Amniotic stem cell (primary cell): ENCODE results near the gene ZFP37.
"Not testable (repeated sequence)": the region's sequence is repeated elsewhere in the genome, so short reads cannot be mapped to it uniquely, and the experiment has no call there.

Experiments
- DNase-seq: peaks from one replicate; lab custom pipeline; 2025; lab: John Stamatoyannopoulos, UW

Gene ZFP37

GRCh38 chr9:113056191-113057106 is at the start of gene ZFP37:
Gene ZFP37, minus strand, starts transcription at chr9:113056724. Its CDS starts 36 bp downstream, at chr9:113056688.
- peak; percentile 80 for DNase-seq

GRCh38 chr9:113105345-113105744 is 48.8 kb upstream of the ZFP37 start:
- not testable (repeated sequence) for DNase-seq

- no peak for DNase-seq
These were observed 39.0 kb upstream of the ZFP37 start for GRCh38 chr9:113095561-113095960.

DNA sequence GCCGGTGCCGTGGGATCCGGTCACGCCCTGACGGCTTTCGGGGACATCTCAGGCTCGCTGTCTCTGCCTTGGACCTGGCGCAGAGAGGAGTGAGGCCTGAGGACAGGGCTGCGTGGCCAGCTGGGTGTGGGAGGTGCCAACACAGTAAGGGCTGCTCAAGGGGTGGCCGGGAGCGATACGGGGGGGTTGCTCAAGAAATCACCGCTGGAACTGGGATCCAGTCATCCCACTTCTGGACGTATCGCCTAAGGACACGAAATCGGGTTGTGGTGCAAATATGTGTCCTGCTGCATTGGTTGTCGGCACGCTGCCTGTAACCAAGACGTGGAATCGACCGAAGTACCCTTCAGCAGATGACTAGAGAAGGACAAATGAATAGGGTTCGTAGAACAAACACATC is 33.4 kb upstream of the ZFP37 start:
- not testable (repeated sequence) for DNase-seq

DNA sequence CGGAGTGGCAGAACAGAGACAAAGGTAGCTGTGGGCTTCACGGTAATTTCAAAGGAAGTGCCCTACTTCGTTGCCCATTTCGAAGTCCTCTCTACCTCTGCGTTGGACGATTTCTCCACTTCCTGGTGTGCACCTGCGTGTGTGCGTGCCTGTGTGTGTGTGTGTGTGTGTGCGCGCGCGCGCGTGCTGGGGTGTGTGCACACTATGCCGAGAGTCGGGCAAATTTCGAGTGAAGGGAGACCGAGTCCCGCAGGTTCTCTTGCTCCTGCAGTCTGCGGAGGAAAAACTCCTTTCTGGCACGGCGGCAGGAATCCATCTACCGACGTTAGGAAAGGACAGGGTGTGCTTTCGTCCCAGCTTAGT is 32.6 kb upstream of the ZFP37 start:
- DNase-seq, result not testable (repeated sequence)

GRCh38 chr9:113088456-113089142 is 32.1 kb upstream of the ZFP37 start:
- DNase-seq, result not testable (repeated sequence)

GRCh38 chr9:113062932-113063310 is 6.4 kb upstream of the ZFP37 start:
- DNase-seq, result not testable (repeated sequence)

DNA sequence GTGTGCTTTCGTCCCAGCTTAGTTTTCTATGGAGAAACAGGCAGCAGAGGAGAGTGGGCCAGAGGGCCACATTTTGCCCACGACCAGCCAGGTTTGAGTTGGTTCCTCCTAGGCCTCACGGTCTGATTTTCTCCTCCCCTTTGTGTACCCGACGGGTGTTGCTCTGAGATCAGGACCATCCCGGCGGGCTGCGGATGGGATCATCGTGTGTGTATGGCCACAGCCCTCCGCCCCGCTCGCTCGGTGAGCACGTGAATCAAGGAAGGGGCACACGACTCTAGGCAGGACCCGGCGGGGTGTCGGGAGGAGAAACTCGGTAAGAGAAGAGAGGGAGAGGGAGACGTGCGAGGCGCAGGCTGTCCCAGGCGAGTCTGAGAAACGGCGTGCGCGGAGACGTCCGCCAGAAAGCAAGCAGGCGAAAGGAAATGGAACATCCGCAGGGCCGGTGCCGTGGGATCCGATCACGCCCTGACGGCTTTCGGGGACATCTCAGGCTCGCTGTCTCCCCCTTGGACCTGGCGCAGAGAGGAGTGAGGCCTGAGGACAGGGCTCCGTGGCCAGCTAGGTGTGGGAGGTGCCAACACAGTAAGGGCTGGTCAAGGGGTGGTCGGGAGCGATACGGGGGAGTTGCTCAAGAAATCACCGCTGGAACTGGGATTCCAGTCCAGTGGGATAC is 5.9 kb upstream of the ZFP37 start:
- DNase-seq, result not testable (repeated sequence)

DNA sequence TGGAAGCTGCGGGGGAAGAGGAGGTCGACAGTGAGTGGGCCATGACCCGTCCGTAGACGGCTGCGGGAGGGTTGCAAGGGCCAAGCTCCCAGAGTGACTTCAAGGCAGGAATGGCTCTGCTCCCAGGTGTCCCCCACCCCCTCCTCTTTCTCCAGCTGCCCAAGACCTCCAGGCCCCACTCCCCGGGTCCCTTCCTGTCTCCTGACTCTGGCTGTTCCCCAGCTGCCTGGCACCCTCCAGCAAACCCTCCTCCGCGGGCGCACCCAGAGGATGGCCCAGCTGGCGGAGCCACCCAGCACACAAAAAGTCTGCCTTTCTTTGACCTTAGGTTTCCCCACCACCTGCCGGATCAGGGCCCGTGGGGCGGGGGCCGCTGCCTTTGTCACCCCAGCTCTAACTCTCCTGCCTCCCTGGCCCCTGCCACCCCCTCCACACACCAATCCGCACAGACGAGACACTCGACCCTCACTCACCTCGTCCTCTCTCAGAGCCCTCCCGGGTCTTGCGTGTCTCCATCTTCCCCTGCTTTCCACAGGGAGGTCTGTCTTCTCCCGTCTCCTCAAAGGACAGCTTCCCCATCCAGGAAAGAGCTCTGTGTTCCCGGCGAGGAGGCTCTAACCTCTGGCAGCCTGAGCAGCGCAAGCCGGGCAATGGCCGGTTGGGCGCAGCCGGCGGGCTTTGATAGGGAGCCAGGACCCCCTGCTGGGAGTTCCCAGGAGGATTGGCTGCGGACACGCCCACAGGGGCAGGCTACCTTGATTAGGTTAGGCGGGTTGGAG is 4.7 kb upstream of the ZFP37 start:
- not testable (repeated sequence) for DNase-seq

DNA sequence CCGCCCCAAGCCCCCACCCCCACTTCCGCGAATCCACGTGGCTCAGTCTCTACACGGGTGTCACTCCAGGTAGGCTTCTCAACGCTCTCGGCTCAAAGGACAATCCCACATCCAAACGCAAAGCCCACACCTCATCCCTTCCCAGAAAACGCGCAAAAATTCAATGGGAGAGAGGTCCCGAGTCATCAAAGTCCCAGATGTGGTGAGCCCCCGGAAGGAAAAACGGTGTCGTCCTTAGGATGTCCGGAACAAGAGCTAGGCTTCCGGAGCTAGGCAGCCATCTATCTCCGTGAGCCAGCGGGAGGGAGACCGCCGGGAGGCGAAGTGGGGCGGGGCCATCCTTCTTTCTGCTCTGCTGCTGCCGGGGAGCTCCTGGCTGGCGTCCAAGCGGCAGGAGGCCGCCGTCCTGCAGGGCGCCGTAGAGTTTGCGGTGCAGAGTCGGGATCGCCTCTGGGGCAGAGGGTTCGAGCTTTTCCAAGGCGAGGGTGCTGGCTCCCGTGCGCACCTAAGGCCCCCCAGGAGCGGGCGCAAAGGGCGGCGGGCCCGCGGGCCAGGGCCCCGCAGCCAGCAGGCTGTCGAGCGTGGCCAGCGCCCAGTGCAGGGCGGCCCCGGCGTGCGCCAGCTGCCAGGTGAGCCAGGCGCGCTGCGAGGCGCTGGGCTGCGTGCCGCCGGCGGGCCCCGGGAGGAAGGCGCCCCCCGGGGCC is 3.2 kb upstream of the ZFP37 start:
- not testable (repeated sequence) for DNase-seq

DNA sequence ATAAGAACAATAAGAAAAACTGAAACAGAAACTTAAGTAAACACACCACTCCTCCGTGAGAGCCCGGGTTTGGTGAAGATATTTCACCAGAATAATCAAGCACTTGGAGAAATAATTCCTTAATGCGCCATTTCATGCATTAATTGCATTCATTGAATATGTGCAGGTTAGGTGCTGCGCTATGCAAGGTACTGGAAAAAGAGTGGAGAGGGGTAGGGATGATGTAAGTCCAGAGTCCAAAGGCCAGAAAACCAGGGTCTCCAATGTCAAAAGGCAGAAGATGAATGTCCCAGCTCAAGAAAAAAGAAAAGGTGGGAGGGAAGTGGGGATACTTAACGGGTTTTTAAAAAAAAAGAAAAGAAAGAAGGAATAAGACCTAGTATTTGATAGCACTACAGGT is 669 bp upstream of the ZFP37 start:
- DNase-seq, result no peak

GRCh38 chr9:113042884-113043657 is 13.5 kb downstream of the ZFP37 start:
- no peak for DNase-seq

GRCh38 chr9:113026200-113026599 is 30.3 kb downstream of the ZFP37 start:
- no peak for DNase-seq

DNA sequence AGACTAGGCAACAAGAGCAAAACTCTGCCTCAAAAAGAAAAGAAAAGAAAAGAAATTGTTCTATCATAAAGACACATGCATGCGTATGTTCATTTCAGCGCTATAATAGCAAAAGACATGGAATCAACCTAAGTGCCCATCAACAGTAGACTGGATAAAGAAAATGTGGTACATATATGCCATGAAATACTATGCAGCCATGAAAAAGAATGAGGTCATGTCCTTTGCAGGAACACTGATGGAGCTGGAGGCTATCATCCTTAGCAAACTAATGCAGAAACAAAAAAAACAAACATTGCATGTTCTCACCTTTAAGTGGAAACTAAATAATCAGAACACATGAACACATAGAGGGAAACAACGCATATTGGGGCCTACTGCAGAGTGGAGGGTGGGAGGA is 38.3 kb downstream of the ZFP37 start:
- DNase-seq, result no peak

DNA sequence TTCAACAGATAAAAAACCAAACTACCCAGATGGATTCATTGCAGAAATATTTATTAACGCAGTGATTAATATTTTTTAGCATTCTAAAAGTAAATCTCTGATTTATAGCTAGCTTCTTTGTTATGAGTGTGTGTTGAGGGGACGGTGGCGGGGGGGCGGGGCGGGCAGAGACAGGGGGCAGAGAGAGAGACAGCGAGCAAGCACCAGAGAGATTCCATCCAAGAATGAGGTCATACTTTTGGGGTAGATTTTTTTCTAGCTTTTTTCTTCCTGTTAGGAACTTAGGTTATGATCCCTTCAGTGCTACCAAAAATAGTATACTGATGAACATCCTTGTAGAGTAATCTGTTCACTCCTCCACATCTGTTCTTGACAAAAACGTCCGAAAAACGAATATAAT is 44.0 kb downstream of the ZFP37 start:
- no peak for DNase-seq

DNA sequence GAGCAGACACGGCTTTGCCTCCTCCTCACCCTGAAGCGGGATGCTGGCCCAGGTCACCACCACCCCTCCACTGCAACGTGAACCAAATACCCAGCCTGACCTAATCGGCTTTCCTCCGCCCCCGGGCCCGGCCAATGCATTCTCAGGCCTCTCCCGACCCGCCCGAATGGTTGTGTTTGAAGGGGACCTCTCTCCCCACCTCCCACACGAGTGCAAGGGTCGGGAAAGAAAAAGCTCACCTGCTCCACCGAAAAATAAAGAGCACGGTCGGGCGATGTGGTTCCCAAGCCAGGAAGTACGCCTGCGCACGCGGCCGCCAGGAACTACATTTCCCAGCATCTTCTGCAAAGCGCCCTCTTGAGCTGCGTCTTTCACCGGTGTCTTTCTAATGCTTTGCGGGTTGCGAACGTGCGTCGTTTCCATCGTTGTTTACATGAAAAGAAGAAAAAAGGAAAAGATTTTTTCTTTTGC is 44.6 kb downstream of the ZFP37 start, which contains the start of gene ZNF883:
TSS of gene ZNF883 (minus strand) at position 282 of the 471 bp plus-strand sequence.
- peak; percentile 5 for DNase-seq

DNA sequence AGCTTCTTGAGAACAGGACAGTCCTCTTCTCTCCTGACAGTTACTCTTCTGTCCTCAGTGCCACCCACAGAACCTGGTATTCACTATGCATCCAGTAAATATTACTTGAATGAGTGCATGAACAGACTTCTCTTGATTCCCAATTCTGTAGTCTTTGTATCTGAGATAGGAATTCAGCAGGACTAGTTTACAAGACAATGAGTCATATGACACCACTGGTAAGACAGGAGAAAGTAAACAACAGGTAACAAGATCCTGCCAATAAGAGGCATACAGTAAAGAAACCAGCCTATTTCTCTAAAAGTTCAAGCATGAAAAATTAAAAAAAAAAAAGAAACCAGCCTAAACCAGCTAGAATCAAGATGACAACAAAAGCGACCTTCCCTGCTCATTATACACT is 50.7 kb downstream of the ZFP37 start:
- no peak for DNase-seq

DNA sequence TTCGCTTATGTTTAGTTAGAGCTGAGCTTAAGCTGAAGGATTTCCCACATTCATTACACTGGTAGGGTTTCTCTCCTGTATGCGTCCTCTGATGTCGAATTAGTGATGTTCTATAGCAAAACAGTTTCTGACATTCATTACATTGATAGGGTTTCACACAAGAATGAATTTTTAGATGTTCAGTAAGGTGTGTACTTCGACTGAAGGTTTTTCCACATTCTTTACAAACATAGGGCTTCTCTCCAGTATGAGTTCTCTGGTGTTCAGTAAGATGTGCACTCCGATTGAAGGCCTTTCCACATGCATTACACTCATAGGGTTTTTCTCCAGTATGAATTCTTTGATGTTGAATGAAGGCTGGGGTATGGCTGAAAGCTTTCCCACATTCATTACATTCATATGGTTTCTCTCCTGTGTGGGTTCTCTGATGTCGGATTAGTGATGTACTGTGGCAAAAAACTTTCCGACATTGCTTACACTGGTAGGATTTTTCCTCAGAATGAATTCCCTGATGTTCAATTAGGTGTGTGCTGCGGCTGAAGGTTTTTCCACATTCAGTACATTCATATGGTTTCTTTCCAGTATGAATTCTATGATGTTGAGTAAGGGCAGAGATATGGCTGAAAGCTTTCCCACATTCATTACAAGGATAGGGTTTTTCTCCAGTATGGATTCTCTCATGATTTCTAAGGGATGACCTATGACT is 59.1 kb downstream of the ZFP37 start:
- DNase-seq, result no peak
